Keratinocyte (primary cell): ENCODE results near the gene IKBIP.

Experiments used
- EZH2 ChIP-seq: IDR thresholded peaks from one replicate; pipeline ENCODE4 v1.6.1; 2012; ENCODE audit warnings: inconsistent platforms, mild to moderate bottlenecking, low read length, moderate library complexity
- TF ChIP-seq, protein P1 (sequence below), 3 experiments: IDR thresholded peaks in 1 of 3; conservative IDR thresholded peaks in 1 of 3; optimal IDR thresholded peaks in 1 of 3; 2 replicates in 2 of 3; 3 replicates in 1 of 3; pipeline versions ENCODE3 to v1.5.1; 2011; ENCODE audit warnings: low read length in 3 of 3, mild to moderate bottlenecking in 3 of 3, moderate library complexity in 2 of 3, control low read depth in 1 of 3, inconsistent platforms in 1 of 3; ENCODE audit not compliant: insufficient read depth in 2 of 3; ENCODE audit errors: extremely low read depth in 1 of 3

GRCh38 chr12:98660521-98660920 lies 15.9 kb upstream of the IKBIP start:
- TF ChIP-seq EZH2 = no peak
- TF ChIP-seq, protein P1, sequence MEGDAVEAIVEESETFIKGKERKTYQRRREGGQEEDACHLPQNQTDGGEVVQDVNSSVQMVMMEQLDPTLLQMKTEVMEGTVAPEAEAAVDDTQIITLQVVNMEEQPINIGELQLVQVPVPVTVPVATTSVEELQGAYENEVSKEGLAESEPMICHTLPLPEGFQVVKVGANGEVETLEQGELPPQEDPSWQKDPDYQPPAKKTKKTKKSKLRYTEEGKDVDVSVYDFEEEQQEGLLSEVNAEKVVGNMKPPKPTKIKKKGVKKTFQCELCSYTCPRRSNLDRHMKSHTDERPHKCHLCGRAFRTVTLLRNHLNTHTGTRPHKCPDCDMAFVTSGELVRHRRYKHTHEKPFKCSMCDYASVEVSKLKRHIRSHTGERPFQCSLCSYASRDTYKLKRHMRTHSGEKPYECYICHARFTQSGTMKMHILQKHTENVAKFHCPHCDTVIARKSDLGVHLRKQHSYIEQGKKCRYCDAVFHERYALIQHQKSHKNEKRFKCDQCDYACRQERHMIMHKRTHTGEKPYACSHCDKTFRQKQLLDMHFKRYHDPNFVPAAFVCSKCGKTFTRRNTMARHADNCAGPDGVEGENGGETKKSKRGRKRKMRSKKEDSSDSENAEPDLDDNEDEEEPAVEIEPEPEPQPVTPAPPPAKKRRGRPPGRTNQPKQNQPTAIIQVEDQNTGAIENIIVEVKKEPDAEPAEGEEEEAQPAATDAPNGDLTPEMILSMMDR (optimal IDR thresholded peaks at IDR 0.05 in 1 of 3, IDR thresholded peaks at IDR 0.05 in 1 of 3, conservative IDR thresholded peaks at IDR 0.05 in 1 of 3; ENCODE audit: extremely low read depth in 1 of 3, insufficient read depth in 2 of 3, low read length in 3 of 3) = no peak
